Activated CD8-positive, alpha-beta T cell treated with anti-CD3 and anti-CD28 coated beads, Interleukin-2, amount 10 ng/mL, durations not matched to agents 7 days and 5 days (primary cell): ENCODE measurements around the gene ATP6AP1. TPM values are rescaled to one million over a fixed set of nuclear protein-coding genes. Genes with fewer than 3 reads are reported as not detected.

ENCODE experiments used
- ATAC-seq: fragments of 150-1000 bp; cut with Tn5 transposase; one replicate; pipeline ENCODE4 v1.10.0; 2021; ENCODE audit warnings: moderate library complexity
- CTCF ChIA-PET: fragments of 350-600 bp; sonication (Branson Sonifier 250); formaldehyde crosslinking; loops from one replicate; lab custom pipeline; 2021; ENCODE audit warnings: antibody characterized with exemption; lab: Charles Lee
- POLR2A ChIA-PET: fragments of 350-600 bp; sonication (Branson Sonifier 250); formaldehyde crosslinking; loops from one replicate; lab custom pipeline; 2021; ENCODE audit warnings: antibody characterized with exemption; lab: Charles Lee
- DNase-seq: peaks from one replicate; pipeline ENCODE4 v3.0.0-alpha.2; 2020
- H3K27ac Mint-ChIP-seq: one replicate; pipeline ENCODE4 v1.8.0; 2021; ENCODE audit warnings: mild to moderate bottlenecking, mixed read lengths
- H3K27me3 Mint-ChIP-seq: one replicate; pipeline ENCODE4 v1.8.0; 2021; ENCODE audit warnings: low read depth, mixed read lengths
- H3K36me3 Mint-ChIP-seq: one replicate; pipeline ENCODE4 v1.8.0; 2021; ENCODE audit warnings: low read depth, mixed read lengths
- H3K4me1 Mint-ChIP-seq: one replicate; pipeline ENCODE4 v1.8.0; 2021; ENCODE audit warnings: low read depth, mixed read lengths
- H3K4me3 Mint-ChIP-seq: one replicate; pipeline ENCODE4 v1.8.0; 2021; ENCODE audit warnings: mild to moderate bottlenecking, mixed read lengths
- H3K9me3 Mint-ChIP-seq: one replicate; pipeline ENCODE4 v1.8.0; 2022; ENCODE audit warnings: mixed read lengths; ENCODE audit not compliant: insufficient read depth
- total RNA-seq, 2 experiments: library from RNA; stranded (reverse); gene quantifications; one replicate each; pipeline ENCODE4 v1.2.3, GENCODE V29; 2021

ATP6AP1 gene
- total RNA-seq, 2 experiments from 2014 or later, result 41.5 to 43.5 TPM

DNA sequence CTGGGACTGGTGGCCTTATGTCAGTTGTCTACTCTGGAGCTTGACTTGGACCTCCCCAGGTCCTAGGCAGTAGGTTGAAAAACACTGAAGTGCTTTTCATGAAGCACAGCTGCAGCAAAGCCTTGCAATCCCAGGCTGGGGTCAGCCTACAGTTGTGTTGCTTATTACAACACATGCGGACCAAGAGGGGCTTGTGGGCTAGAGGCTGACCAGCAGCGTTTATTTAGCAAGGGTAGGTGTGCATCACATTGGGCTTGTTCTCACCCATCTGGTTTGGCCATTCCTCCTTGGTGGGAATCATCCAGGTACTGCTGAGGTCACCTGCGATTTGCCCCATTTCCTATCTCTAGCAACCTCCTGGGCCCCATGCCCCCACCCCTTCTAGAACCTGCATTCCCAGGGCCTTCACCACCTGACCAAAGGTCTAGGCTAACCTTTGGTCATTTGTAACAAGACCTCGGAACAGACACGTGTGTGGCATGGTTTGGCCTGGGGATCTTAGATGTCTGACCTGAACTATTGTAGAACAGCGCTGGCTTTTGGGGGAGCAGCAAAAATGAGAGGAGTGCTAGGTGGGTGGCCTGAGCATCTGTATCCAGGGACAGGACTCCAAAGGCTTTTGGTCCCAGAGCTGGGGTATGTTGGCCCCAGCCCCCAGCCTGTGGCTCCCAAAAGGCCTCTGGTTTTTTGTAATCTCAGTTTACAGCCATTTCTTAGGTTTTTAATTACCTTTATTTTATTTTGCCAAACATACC lies 27.3 kb upstream of the ATP6AP1 start:
- Mint-ChIP-seq H3K9me3 (no peaks in the 10 kb centered on the region), H3K4me3 (peak overlapping the region; percentile 90)
- ATAC-seq, result no peak

GRCh38 chrX:154401918-154402621 lies 26.4 kb upstream of the ATP6AP1 start:
- ATAC-seq, result no peak
- Mint-ChIP-seq H3K27me3 (no peaks in the 10 kb centered on the region), H3K27ac (peak overlapping the region; percentile 44), H3K36me3 (peaks cover 38% of the 10 kb centered on the region), H3K4me1 (peaks cover 12% of the 10 kb centered on the region), H3K9me3 (no peaks in the 10 kb centered on the region), H3K4me3 (no peak overlapping the region)
- POLR2A ChIA-PET, result interaction anchor here (0.6 to 1.1 kb wide), 2 partner anchors 32 to 88 kb away, joined by 3 read pairs; no protein-coding TSS in a partner anchor
- no peak for DNase-seq
- CTCF ChIA-PET, result no interaction called here

More for the DNA sequence above, 27.3 kb upstream of the ATP6AP1 start:
- ChIA-PET POLR2A (interaction anchor here (0.7 to 1.2 kb wide), 2 partner anchors 19 to 1570 kb away, joined by 4 read pairs; partner anchors contain the start of genes CETN2 and NSDHL), CTCF (no interaction called here)
- no peaks in the 10 kb centered on the region for H3K27me3 Mint-ChIP-seq
- no peak for DNase-seq
- peaks cover 14% of the 10 kb centered on the region for H3K4me1 Mint-ChIP-seq
- H3K27ac Mint-ChIP-seq, result peak overlapping the region; percentile 100
- peaks cover 40% of the 10 kb centered on the region for H3K36me3 Mint-ChIP-seq

- Mint-ChIP-seq H3K27ac (peak overlapping the region; percentile 44), H3K4me3 (no peak overlapping the region), H3K9me3 (no peaks in the 10 kb centered on the region), H3K36me3 (peaks cover 38% of the 10 kb centered on the region), H3K27me3 (no peaks in the 10 kb centered on the region), H3K4me1 (peaks cover 11% of the 10 kb centered on the region)
- ChIA-PET CTCF (no interaction called here), POLR2A (interaction anchor here (0.6 to 1.1 kb wide), 2 partner anchors 32 to 87 kb away, joined by 3 read pairs; no protein-coding TSS in a partner anchor)
- ATAC-seq, result no peak
- no peak for DNase-seq
These were observed 25.8 kb upstream of the ATP6AP1 start for GRCh38 chrX:154402622-154403127.

DNA sequence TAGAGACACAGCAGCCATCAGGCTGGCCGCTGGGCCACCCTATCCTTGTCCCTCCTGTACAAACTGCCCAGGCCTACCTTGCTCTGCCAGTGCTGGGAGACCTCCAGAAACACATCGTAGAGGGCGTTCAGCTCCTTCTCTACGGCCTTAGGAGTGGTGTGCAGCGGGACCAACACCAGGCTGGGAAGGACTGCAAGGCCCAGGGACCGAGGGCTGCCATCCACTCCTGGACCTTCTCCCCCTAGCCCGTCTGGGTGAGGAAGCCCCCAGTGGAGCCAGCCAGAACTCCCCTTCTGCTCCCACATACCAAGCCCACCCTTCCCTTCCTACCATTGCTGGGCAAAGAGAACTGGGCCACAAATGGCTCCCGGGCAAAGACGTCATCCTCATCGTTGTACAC lies 25.3 kb upstream of the ATP6AP1 start:
- ChIA-PET POLR2A (interaction anchor here (1.1 kb wide), 1 partner anchor 33 kb away, joined by 3 read pairs; no protein-coding TSS in a partner anchor), CTCF (no interaction called here)

GRCh38 chrX:154403858-154404257 lies 24.6 kb upstream of the ATP6AP1 start:
- Mint-ChIP-seq H3K27me3 (no peaks in the 10 kb centered on the region), H3K36me3 (peaks cover 34% of the 10 kb centered on the region), H3K9me3 (no peaks in the 10 kb centered on the region), H3K4me1 (peaks cover 14% of the 10 kb centered on the region), H3K27ac (no peak overlapping the region), H3K4me3 (no peak overlapping the region)
- ChIA-PET POLR2A (no interaction called here), CTCF (no interaction called here)
- ATAC-seq (no peak), DNase-seq (no peak)

More for the DNA sequence above, 25.3 kb upstream of the ATP6AP1 start:
- Mint-ChIP-seq H3K36me3 (peaks cover 35% of the 10 kb centered on the region), H3K27me3 (no peaks in the 10 kb centered on the region), H3K4me3 (no peak overlapping the region), H3K27ac (no peak overlapping the region), H3K4me1 (peaks cover 11% of the 10 kb centered on the region), H3K9me3 (no peaks in the 10 kb centered on the region)
- DNase-seq (no peak), ATAC-seq (no peak)

GRCh38 chrX:154404625-154405192 lies 23.8 kb upstream of the ATP6AP1 start:
- DNase-seq (no peak), ATAC-seq (no peak)
- H3K9me3 Mint-ChIP-seq, result no peaks in the 10 kb centered on the region
- peaks cover 17% of the 10 kb centered on the region for H3K4me1 Mint-ChIP-seq
- no peak overlapping the region for H3K4me3 Mint-ChIP-seq
- POLR2A ChIA-PET, result interaction anchor here (0.6 kb wide), 1 partner anchor 100 kb away, joined by 5 read pairs; no protein-coding TSS in a partner anchor
- H3K27me3 Mint-ChIP-seq, result no peaks in the 10 kb centered on the region
- peaks cover 28% of the 10 kb centered on the region for H3K36me3 Mint-ChIP-seq
- CTCF ChIA-PET, result no interaction called here
- no peak overlapping the region for H3K27ac Mint-ChIP-seq

- no peak for ATAC-seq
- H3K27ac Mint-ChIP-seq, result peak overlapping the region; percentile 52
- peaks cover 14% of the 10 kb centered on the region for H3K36me3 Mint-ChIP-seq
- ChIA-PET CTCF (no interaction called here), POLR2A (interaction anchor here (5.3 kb wide), 1 partner anchor 10 kb away, joined by 55 read pairs; the partner anchor contains the start of gene RPL10)
- H3K9me3 Mint-ChIP-seq, result no peaks in the 10 kb centered on the region
- no peak overlapping the region for H3K4me3 Mint-ChIP-seq
- no peak for DNase-seq
- H3K27me3 Mint-ChIP-seq, result no peaks in the 10 kb centered on the region
- H3K4me1 Mint-ChIP-seq, result peaks cover 13% of the 10 kb centered on the region
These were observed 19.7 kb upstream of the ATP6AP1 start for GRCh38 chrX:154408659-154409221.

DNA sequence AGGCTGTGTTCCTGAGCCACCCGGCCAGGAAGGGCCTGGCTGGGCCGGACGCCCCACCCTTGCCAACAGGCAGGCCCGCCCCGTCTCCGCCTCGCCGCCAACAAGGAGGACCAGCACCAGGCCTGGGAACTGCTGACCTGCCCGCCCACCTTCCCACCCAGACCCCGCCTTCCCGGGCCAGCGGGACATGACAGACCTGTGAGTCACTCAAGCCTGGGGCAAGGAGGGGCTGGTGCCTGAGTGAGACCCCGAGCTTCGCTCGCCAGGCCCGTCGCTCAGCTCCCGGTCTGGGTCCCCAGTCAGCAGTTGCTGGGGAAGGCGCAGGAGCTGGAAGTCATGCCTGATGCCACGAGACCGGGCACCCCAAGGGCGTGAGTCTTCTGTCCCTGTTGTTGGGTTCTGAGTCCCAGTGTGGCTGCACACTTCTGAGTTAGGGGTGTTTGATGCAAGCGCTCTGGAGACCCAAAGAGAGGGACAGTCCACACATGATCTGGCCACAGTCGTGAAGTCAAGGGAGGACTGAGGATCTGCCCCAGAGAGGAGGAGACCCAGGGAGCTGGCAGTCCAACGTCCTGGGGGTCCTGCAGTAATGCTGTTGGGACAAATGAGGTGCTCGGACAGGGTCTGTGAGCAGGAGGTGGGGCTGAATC lies 19.1 kb upstream of the ATP6AP1 start, which contains the start of gene DNASE1L1:
Gene DNASE1L1, minus strand, starts transcription at position 33 of the 650 bp plus-strand sequence. CDS start 3,686 bp downstream, outside the sequence.
- DNase-seq (no peak), ATAC-seq (no peak)
- peaks cover 13% of the 10 kb centered on the region for H3K4me1 Mint-ChIP-seq
- ChIA-PET POLR2A (interaction anchor here (5.3 kb wide), 1 partner anchor 11 kb away, joined by 55 read pairs; the partner anchor contains the start of gene RPL10), CTCF (no interaction called here)
- H3K36me3 Mint-ChIP-seq, result peaks cover 16% of the 10 kb centered on the region
- peak within 1 kb of the TSS; percentile 36 for H3K4me3 Mint-ChIP-seq
- H3K27me3 Mint-ChIP-seq, result no peaks in the 10 kb centered on the region
- peak within 1 kb of the TSS; percentile 52 for H3K27ac Mint-ChIP-seq
- H3K9me3 Mint-ChIP-seq, result no peaks in the 10 kb centered on the region

DNA sequence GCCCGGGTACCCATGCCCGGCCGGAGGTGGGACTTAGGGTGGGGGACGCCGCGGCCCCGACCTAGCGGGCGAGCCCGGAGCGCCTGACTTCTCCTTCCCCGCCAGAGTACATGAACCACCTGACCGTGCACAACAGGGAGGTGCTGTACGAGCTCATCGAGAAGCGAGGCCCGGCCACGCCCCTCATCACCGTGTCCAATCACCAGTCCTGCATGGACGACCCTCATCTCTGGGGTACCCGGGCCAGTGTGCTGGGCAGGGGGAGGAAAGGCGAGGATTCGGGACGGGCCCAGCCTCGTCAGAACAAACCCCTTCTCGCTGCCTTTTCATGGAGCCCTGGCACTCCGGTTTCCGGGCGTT lies 16.5 kb upstream of the ATP6AP1 start:
- Mint-ChIP-seq H3K9me3 (no peaks in the 10 kb centered on the region), H3K27me3 (no peaks in the 10 kb centered on the region), H3K27ac (peak overlapping the region; percentile 92), H3K36me3 (peaks cover 21% of the 10 kb centered on the region), H3K4me1 (peaks cover 13% of the 10 kb centered on the region), H3K4me3 (peak overlapping the region; percentile 93)
- DNase-seq, result peak; percentile 77
- ChIA-PET CTCF (interaction anchor here (1.9 kb wide), 1 partner anchor 115 kb away, joined by 7 read pairs; no protein-coding TSS in a partner anchor), POLR2A (interaction anchor here (0.6 to 5.3 kb wide), 9 partner anchors 9 to 440 kb away, joined by 3 to 55 read pairs (median 7); partner anchors contain the start of genes ATP6AP1, HCFC1 and RPL10)
- peak; percentile 79 for ATAC-seq

- Mint-ChIP-seq H3K27me3 (no peaks in the 10 kb centered on the region), H3K4me1 (peaks cover 13% of the 10 kb centered on the region), H3K9me3 (no peaks in the 10 kb centered on the region), H3K4me3 (peak overlapping the region; percentile 93), H3K36me3 (peaks cover 21% of the 10 kb centered on the region), H3K27ac (peak overlapping the region; percentile 92)
- ATAC-seq (peak; percentile 59), DNase-seq (peak; percentile 68)
- ChIA-PET POLR2A (interaction anchor here (1.0 to 5.3 kb wide), 8 partner anchors 9 to 441 kb away, joined by 3 to 55 read pairs (median 8); partner anchors contain the start of genes ATP6AP1, HCFC1 and RPL10), CTCF (interaction anchor here (1.9 kb wide), 1 partner anchor 115 kb away, joined by 7 read pairs; no protein-coding TSS in a partner anchor)
These were observed 16.0 kb upstream of the ATP6AP1 start for GRCh38 chrX:154412468-154412867.
